ENCODE data around the gene RBM10.

RBM10 gene

GRCh38 chrX:47151435-47151834 is 6.4 kb downstream of the RBM10 start:
- no peaks in the 10 kb centered on the region for H3K9me2 ChIP-seq (replicated peaks; ENCODE audit: control insufficient read depth, low read length)
- no peaks in the 10 kb centered on the region for H3F3A ChIP-seq (ENCODE audit: control insufficient read depth, insufficient read depth)
- H4K20me1 ChIP-seq (ENCODE audit: control insufficient read depth, insufficient read depth, low read depth, low read length): no peaks in the 10 kb centered on the region
- no peak overlapping the region for H3K27ac ChIP-seq (ENCODE audit: low read depth, low read length)
- H3K9me3 ChIP-seq (ENCODE audit: control insufficient read depth, insufficient read depth, low read length): no peaks in the 10 kb centered on the region
- peaks cover 14% of the 10 kb centered on the region for H3K4me1 ChIP-seq (ENCODE audit: control insufficient read depth, low read length)
- H3K36me3 ChIP-seq (ENCODE audit: control insufficient read depth, low read length): peaks cover 51% of the 10 kb centered on the region
- H3K4me2 ChIP-seq (ENCODE audit: low read length): no peak overlapping the region
- H3K27me3 ChIP-seq (ENCODE audit: control insufficient read depth, low read length): no peaks in the 10 kb centered on the region
- no peak overlapping the region for H3K4me3 ChIP-seq (ENCODE audit: low read length)
- peaks cover 93% of the 10 kb centered on the region for H3K79me2 ChIP-seq (ENCODE audit: control insufficient read depth, low read length)
- TF ChIP-seq CTCF (IDR thresholded peaks at IDR 0.05; ENCODE audit: low read depth, low read length, poor library complexity, severe bottlenecking): no peak
- TF ChIP-seq EZH2phosphoT487 (IDR thresholded peaks at IDR 0.05; ENCODE audit: borderline replicate concordance, low read length): no peak

GRCh38 chrX:47156611-47157520 is 11.8 kb downstream of the RBM10 start:
- peaks cover 33% of the 10 kb centered on the region for H3K36me3 ChIP-seq (ENCODE audit: control insufficient read depth, low read length)
- no peaks in the 10 kb centered on the region for H3K9me3 ChIP-seq (ENCODE audit: control insufficient read depth, insufficient read depth, low read length)
- peaks cover 92% of the 10 kb centered on the region for H3K79me2 ChIP-seq (ENCODE audit: control insufficient read depth, low read length)
- H3K4me1 ChIP-seq (ENCODE audit: control insufficient read depth, low read length): no peaks in the 10 kb centered on the region
- H3K4me2 ChIP-seq (ENCODE audit: low read length): no peak overlapping the region
- H3K27me3 ChIP-seq (ENCODE audit: control insufficient read depth, low read length): no peaks in the 10 kb centered on the region
- H3K27ac ChIP-seq (ENCODE audit: low read depth, low read length): no peak overlapping the region
- H3F3A ChIP-seq (ENCODE audit: control insufficient read depth, insufficient read depth): no peaks in the 10 kb centered on the region
- no peaks in the 10 kb centered on the region for H3K9me2 ChIP-seq (replicated peaks; ENCODE audit: control insufficient read depth, low read length)
- H3K4me3 ChIP-seq (ENCODE audit: low read length): no peak overlapping the region
- no peaks in the 10 kb centered on the region for H4K20me1 ChIP-seq (ENCODE audit: control insufficient read depth, insufficient read depth, low read depth, low read length)
- no peak for TF ChIP-seq EZH2phosphoT487 (IDR thresholded peaks at IDR 0.05; ENCODE audit: borderline replicate concordance, low read length)
- no peak for TF ChIP-seq CTCF (IDR thresholded peaks at IDR 0.05; ENCODE audit: low read depth, low read length, poor library complexity, severe bottlenecking)

GRCh38 chrX:47158131-47158530 is 13.1 kb downstream of the RBM10 start:
- Histone ChIP-seq H3K4me1 (ENCODE audit: control insufficient read depth, low read length) (no peaks in the 10 kb centered on the region), H3K27me3 (ENCODE audit: control insufficient read depth, low read length) (no peaks in the 10 kb centered on the region), H3K36me3 (ENCODE audit: control insufficient read depth, low read length) (peaks cover 31% of the 10 kb centered on the region), H3K79me2 (ENCODE audit: control insufficient read depth, low read length) (peaks cover 90% of the 10 kb centered on the region), H3K9me3 (ENCODE audit: control insufficient read depth, insufficient read depth, low read length) (no peaks in the 10 kb centered on the region), H4K20me1 (ENCODE audit: control insufficient read depth, insufficient read depth, low read depth, low read length) (no peaks in the 10 kb centered on the region), H3K27ac (ENCODE audit: low read depth, low read length) (no peak overlapping the region), H3K4me3 (ENCODE audit: low read length) (no peak overlapping the region), H3F3A (ENCODE audit: control insufficient read depth, insufficient read depth) (no peaks in the 10 kb centered on the region), H3K9me2 (replicated peaks; ENCODE audit: control insufficient read depth, low read length) (no peaks in the 10 kb centered on the region), H3K4me2 (ENCODE audit: low read length) (no peak overlapping the region)
- TF ChIP-seq EZH2phosphoT487 (IDR thresholded peaks at IDR 0.05; ENCODE audit: borderline replicate concordance, low read length) (no peak), CTCF (IDR thresholded peaks at IDR 0.05; ENCODE audit: low read depth, low read length, poor library complexity, severe bottlenecking) (no peak)
